Endothelial cell of umbilical vein (primary cell): Measurements from ENCODE around the gene KLLN. TPM values are rescaled to one million over a fixed set of nuclear protein-coding genes. Genes with fewer than 3 reads are reported as not detected.

Source experiments
- BruUV-seq: library from RNA; stranded (reverse); fragments of 400-500 nt; replicated peaks from 2 replicates; lab custom pipeline; 2021; lab: Mats Ljungman, UMichigan
- CTCF ChIA-PET: fragments of 300-600, 350-600 bp; sonication (Branson Sonifier 250); formaldehyde crosslinking; loops from one replicate; lab custom pipeline; 2021; ENCODE audit warnings: antibody characterized with exemption, inconsistent platforms; lab: Charles Lee
- POLR2A ChIA-PET: fragments of 300-600, 350-600 bp; sonication (Branson Sonifier 250); formaldehyde crosslinking; loops from one replicate; lab custom pipeline; 2021; ENCODE audit warnings: antibody characterized with exemption, inconsistent platforms; lab: Charles Lee
- DNase-seq: peaks from one replicate; pipeline ENCODE4 v3.0.0-alpha.2; 2011; ENCODE audit warnings: low read depth, low spot score
- FAIRE-seq: peaks from 2 replicates; lab custom pipeline; 2011; peaks lifted over from hg19 to GRCh38; lab: Jason Lieb, UNC
- H2AFZ ChIP-seq: 2 replicates; pipeline ENCODE4 v1.6.0; 2012; ENCODE audit warnings: low read depth, low read length, control low read depth, inconsistent platforms
- H3K27ac ChIP-seq: 2 replicates; pipeline ENCODE4 v1.5.1; 2011; ENCODE audit warnings: low read depth, mild to moderate bottlenecking, control low read depth, low read length, moderate library complexity; ENCODE audit not compliant: insufficient read depth
- H3K27me3 ChIP-seq, 2 experiments: 2 replicates each; pipeline versions ENCODE4 v1.6.0 to v1.6.1; 2011; ENCODE audit warnings: low read length in 2 of 2, mixed read lengths in 1 of 2; ENCODE audit not compliant: control insufficient read depth in 2 of 2, insufficient read depth in 2 of 2
- H3K36me3 ChIP-seq, 2 experiments: 2 replicates in 1 of 2; 3 replicates in 1 of 2; pipeline ENCODE4 v1.5.1; 2011; ENCODE audit warnings: low read length in 2 of 2, mild to moderate bottlenecking in 1 of 2, moderate library complexity in 1 of 2; ENCODE audit not compliant: control insufficient read depth in 2 of 2, insufficient read depth in 2 of 2; ENCODE audit errors: extremely low read depth in 1 of 2
- H3K4me1 ChIP-seq: 3 replicates; pipeline ENCODE4 v1.5.1; 2011; ENCODE audit warnings: mild to moderate bottlenecking, low read length; ENCODE audit not compliant: control insufficient read depth, insufficient read depth; ENCODE audit errors: extremely low read depth
- H3K4me2 ChIP-seq: 2 replicates; pipeline ENCODE4 v1.6.1; 2011; ENCODE audit warnings: low read length, control low read depth, mixed read lengths; ENCODE audit not compliant: insufficient read depth
- H3K4me3 ChIP-seq, 3 experiments: fragments of 200-600 bp in 1 of 3; sonication (generic), shearing (Covaris generic) in 1 of 3; replicated peaks in 1 of 3; 2 replicates each; pipeline ENCODE4 v1.5.1; 2011 to 2016; ENCODE audit warnings: control low read depth in 3 of 3, low read length in 3 of 3, mild to moderate bottlenecking in 2 of 3, inconsistent platforms in 1 of 3, low read depth in 1 of 3, moderate library complexity in 1 of 3; ENCODE audit not compliant: insufficient read depth in 1 of 3
- H3K79me2 ChIP-seq: 2 replicates; pipeline ENCODE4 v1.6.0; 2012; ENCODE audit warnings: low read length, inconsistent platforms; ENCODE audit not compliant: control insufficient read depth, insufficient read depth
- H3K9ac ChIP-seq: replicated peaks from 2 replicates; pipeline ENCODE3; 2011; ENCODE audit warnings: low read length, control low read depth; ENCODE audit not compliant: insufficient read depth; ENCODE audit errors: extremely low read depth
- H3K9me1 ChIP-seq: replicated peaks from 3 replicates; pipeline ENCODE4 v1.6.0; 2011; ENCODE audit warnings: mild to moderate bottlenecking, low read length; ENCODE audit not compliant: control insufficient read depth, insufficient read depth; ENCODE audit errors: extremely low read depth
- H3K9me3 ChIP-seq: replicated peaks from 2 replicates; pipeline ENCODE4 v1.5.1; 2012; ENCODE audit warnings: low read length, inconsistent platforms; ENCODE audit not compliant: control insufficient read depth, insufficient read depth
- H4K20me1 ChIP-seq: replicated peaks from 2 replicates; pipeline ENCODE3; 2011; ENCODE audit warnings: mild to moderate bottlenecking, low read length; ENCODE audit not compliant: control insufficient read depth, insufficient read depth; ENCODE audit errors: extremely low read depth
- CTCF ChIP-seq, 2 donors: IDR thresholded peaks; 1 replicate in 1 of 2; 2 replicates in 1 of 2; pipeline ENCODE4 v1.5.1; 2011; ENCODE audit warnings: low read length in 2 of 2, mild to moderate bottlenecking in 2 of 2, moderate library complexity in 2 of 2, control low read depth in 1 of 2, inconsistent platforms in 1 of 2, low read depth in 1 of 2; ENCODE audit not compliant: insufficient read depth in 1 of 2; ENCODE audit errors: extremely low read depth in 1 of 2
- EZH2 ChIP-seq: IDR thresholded peaks from 2 replicates; pipeline ENCODE4 v1.6.1; 2012; ENCODE audit warnings: borderline replicate concordance, low read depth, mild to moderate bottlenecking, moderate library complexity, low read length, inconsistent platforms; ENCODE audit not compliant: severe bottlenecking
- FOS ChIP-seq: IDR thresholded peaks from 2 replicates; pipeline ENCODE4 v1.6.1; 2011; ENCODE audit warnings: mild to moderate bottlenecking, low read length, moderate library complexity, borderline replicate concordance; ENCODE audit not compliant: insufficient read depth
- GATA2 ChIP-seq: IDR thresholded peaks from 2 replicates; pipeline ENCODE4 v1.7.0; 2011; ENCODE audit warnings: low read depth, mild to moderate bottlenecking, moderate library complexity, mixed read lengths, low read length; ENCODE audit not compliant: insufficient read length, insufficient read depth
- JUN ChIP-seq: IDR thresholded peaks from 2 replicates; pipeline ENCODE4 v1.6.1; 2011; ENCODE audit warnings: borderline replicate concordance, low read depth; ENCODE audit not compliant: insufficient read length, insufficient read depth
- MAX ChIP-seq: IDR thresholded peaks from 2 replicates; pipeline ENCODE4 v1.6.1; 2011; ENCODE audit not compliant: insufficient read depth, insufficient read length
- MYC ChIP-seq: IDR thresholded peaks from one replicate; pipeline ENCODE4 v1.6.1; 2011; ENCODE audit warnings: mild to moderate bottlenecking, low read depth, low read length
- POLR2A ChIP-seq: IDR thresholded peaks from 2 replicates; pipeline ENCODE4 v1.6.1; 2012; ENCODE audit warnings: low read depth, mild to moderate bottlenecking, control low read depth, low read length
- POLR2AphosphoS5 ChIP-seq: IDR thresholded peaks from 2 replicates; pipeline ENCODE4 v1.6.1; 2012; ENCODE audit warnings: low read depth, mild to moderate bottlenecking, control low read depth, low read length, moderate library complexity; ENCODE audit not compliant: insufficient read depth
- dilution Hi-C: fragments of 300-500 bp; cut with MboI; formaldehyde crosslinking; loops from one replicate; pipeline ENCODE4 v1.15.0; 2019; ENCODE audit warnings: low sequenced_read_pairs; ENCODE audit not compliant: extremely low pct_ligation_motif_present
- intact Hi-C: fragments of 100-400 bp; cut with micrococcal nuclease; formaldehyde crosslinking; loops from one replicate; pipeline ENCODE4 v1.10.0; 2022
- polyA plus RNA-seq, 4 experiments: library from polyadenylated mRNA; depleted of rRNA in 3 of 4; stranded (reverse) in 3 of 4; unstranded in 1 of 4; fragments of >200 nt; gene quantifications; 2 replicates each; pipeline versions ENCODE4 v1.2.1 to v1.2.3, GENCODE V29; 2011 to 2012; ENCODE audit warnings: missing spikeins in 1 of 4
- total RNA-seq: library from RNA; stranded (reverse); gene quantifications from 2 replicates; pipeline ENCODE4 v1.2.3, GENCODE V29; 2021

Gene KLLN
- total and polyA plus RNA-seq, 2 donors (not counting 3 experiments of a cell fraction or from before 2014, with no cell fraction given) = 0.14 to 0.31 TPM

- H3K9me3 ChIP-seq = no peaks in the 10 kb centered on the region
- CTCF ChIA-PET = interaction anchor here (0.7 to 1.7 kb wide), 6 partner anchors 11 to 572 kb away, joined by 3 to 6 read pairs (median 4); partner anchors contain the start of genes KLLN and PTEN
- H3K79me2 ChIP-seq = peaks cover 34% of the 10 kb centered on the region
- BruUV-seq = TSS peak; percentile 63
- POLR2A ChIA-PET = no interaction called here
- H4K20me1 ChIP-seq = no peaks in the 10 kb centered on the region
- H3K27me3 ChIP-seq = no peaks in the 10 kb centered on the region
- DNase-seq (peak; percentile 80), FAIRE-seq (peak; percentile 28)
- H3K4me2 ChIP-seq = peak within 1 kb of the TSS; percentile 93
- TF ChIP-seq GATA2 (no peak), MAX (no peak), POLR2A (peak; percentile 77), JUN (no peak), FOS (no peak), EZH2 (no peak), CTCF (IDR thresholded peaks at IDR 0.05; ENCODE audit: extremely low read depth in 1 of 2, insufficient read depth in 1 of 2, low read depth in 1 of 2, low read length in 2 of 2) (peak in 1 of 2 donors; percentile 5), MYC (no peak), POLR2AphosphoS5 (peak; percentile 82)
- peak within 1 kb of the TSS; percentile 92 for H2AFZ ChIP-seq
- dilution Hi-C loops (no loop called here), intact Hi-C loops (loop anchor here (1.0 to 2.0 kb wide), 5 partner anchors 41 to 571 kb away; no protein-coding TSS in a partner anchor)
- H3K4me3 ChIP-seq = peak within 1 kb of the TSS; percentile 61 to 88 (median 78)
- peaks cover 22% of the 10 kb centered on the region for H3K4me1 ChIP-seq
- H3K9me1 ChIP-seq = no peaks in the 10 kb centered on the region
- H3K27ac ChIP-seq = peak within 1 kb of the TSS; percentile 68
- H3K36me3 ChIP-seq = peaks cover 0 to 2% of the 10 kb centered on the region in 2 experiments
- peak within 1 kb of the TSS; percentile 76 for H3K9ac ChIP-seq
These were observed 45.5 kb downstream of the KLLN start, which contains the start of gene ATAD1 for GRCh38 chr10:87817609-87818504. Gene ATAD1, minus strand, starts transcription at chr10:87818226. Its CDS starts 3,627 bp downstream, at chr10:87814599.
